A673 (cell line): ENCODE results near the gene PALD1.

Source experiments
- EZH2 ChIP-seq: fragments of 200-600 bp; sonication (generic); IDR thresholded peaks from 2 replicates; pipeline ENCODE4 v1.6.1; 2017; ENCODE audit warnings: borderline replicate concordance, low read depth, mild to moderate bottlenecking, mixed read lengths, antibody characterized with exemption, low read length; ENCODE audit not compliant: poor library complexity, severe bottlenecking
- TF ChIP-seq, protein P1 (sequence below): fragments of 300-800, 200-600 bp; sonication (generic); conservative IDR thresholded peaks from 2 replicates; pipeline ENCODE4 v1.5.1; 2017; ENCODE audit warnings: low read depth, mild to moderate bottlenecking, antibody characterized with exemption, low read length, moderate library complexity, mixed read lengths

- TF ChIP-seq, protein P1, sequence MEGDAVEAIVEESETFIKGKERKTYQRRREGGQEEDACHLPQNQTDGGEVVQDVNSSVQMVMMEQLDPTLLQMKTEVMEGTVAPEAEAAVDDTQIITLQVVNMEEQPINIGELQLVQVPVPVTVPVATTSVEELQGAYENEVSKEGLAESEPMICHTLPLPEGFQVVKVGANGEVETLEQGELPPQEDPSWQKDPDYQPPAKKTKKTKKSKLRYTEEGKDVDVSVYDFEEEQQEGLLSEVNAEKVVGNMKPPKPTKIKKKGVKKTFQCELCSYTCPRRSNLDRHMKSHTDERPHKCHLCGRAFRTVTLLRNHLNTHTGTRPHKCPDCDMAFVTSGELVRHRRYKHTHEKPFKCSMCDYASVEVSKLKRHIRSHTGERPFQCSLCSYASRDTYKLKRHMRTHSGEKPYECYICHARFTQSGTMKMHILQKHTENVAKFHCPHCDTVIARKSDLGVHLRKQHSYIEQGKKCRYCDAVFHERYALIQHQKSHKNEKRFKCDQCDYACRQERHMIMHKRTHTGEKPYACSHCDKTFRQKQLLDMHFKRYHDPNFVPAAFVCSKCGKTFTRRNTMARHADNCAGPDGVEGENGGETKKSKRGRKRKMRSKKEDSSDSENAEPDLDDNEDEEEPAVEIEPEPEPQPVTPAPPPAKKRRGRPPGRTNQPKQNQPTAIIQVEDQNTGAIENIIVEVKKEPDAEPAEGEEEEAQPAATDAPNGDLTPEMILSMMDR = no peak
- no peak for TF ChIP-seq EZH2
Measured at GRCh38 chr10:70562036-70562755, 83.6 kb downstream of the PALD1 start.
